GM12878 (cell line): ENCODE results near the gene FNIP1. TPM values are rescaled to one million over a fixed set of nuclear protein-coding genes. Genes with fewer than 3 reads are reported as not detected.

Experiments
- ATAC-seq: fragments of 200-7000 bp; cut with Tn5 transposase; 3 replicates; pipeline ENCODE4 v1.9.1; 2020; ENCODE audit warnings: mild to moderate bottlenecking, moderate library complexity
- BruUV-seq: library from RNA; stranded (reverse); fragments of 400-500 nt; replicated peaks from 2 replicates; lab custom pipeline; 2021; lab: Mats Ljungman, UMichigan
- CTCF ChIA-PET: fragments of 300-600 bp; sonication (Branson Sonifier 250); formaldehyde crosslinking; extraction: SDS; loops from one replicate; lab custom pipeline; 2021; ENCODE audit warnings: inconsistent platforms; lab: Yijun Ruan, JAX
- POLR2A ChIA-PET: fragments of 350-600 bp; formaldehyde crosslinking; extraction: SDS; loops from one replicate; lab custom pipeline; 2021; ENCODE audit warnings: inconsistent platforms; lab: Charles Lee
- RAD21 ChIA-PET: fragments of 300-600 bp; sonication (Branson Sonifier 250); formaldehyde crosslinking; loops from one replicate; lab custom pipeline; 2023; ENCODE audit warnings: antibody characterized with exemption; ENCODE audit not compliant: unreplicated experiment; lab: Charles Lee
- SMC1A ChIA-PET: fragments of 300-600 bp; sonication (Branson Sonifier 250); formaldehyde crosslinking; loops from one replicate; lab custom pipeline; 2023; ENCODE audit not compliant: unreplicated experiment, uncharacterized antibody; lab: Charles Lee
- DNase-seq: peaks from one replicate; pipeline ENCODE4 v3.0.0-alpha.2; 2011; ENCODE audit warnings: low read depth, low spot score
- FAIRE-seq: peaks from 3 replicates; lab custom pipeline; 2011; peaks lifted over from hg19 to GRCh38; lab: Jason Lieb, UNC
- H2AFZ ChIP-seq: 2 replicates; pipeline ENCODE4 v1.6.0; 2011; ENCODE audit warnings: low read depth, low read length, control low read depth; ENCODE audit not compliant: control insufficient read depth
- H3K27ac ChIP-seq: 2 replicates; pipeline ENCODE4 v1.5.1; 2011; ENCODE audit warnings: control low read depth; ENCODE audit not compliant: control insufficient read depth, insufficient read depth
- H3K27me3 ChIP-seq, 2 experiments: replicated peaks in 1 of 2; 2 replicates each; pipeline versions ENCODE4 v1.6.0 to v1.6.1; 2011; ENCODE audit warnings: low read length in 1 of 2; ENCODE audit not compliant: control insufficient read depth in 2 of 2, insufficient read depth in 2 of 2
- H3K36me3 ChIP-seq, 2 experiments: 2 replicates each; pipeline ENCODE4 v1.5.1; 2011; ENCODE audit warnings: low read length in 1 of 2; ENCODE audit not compliant: control insufficient read depth in 2 of 2, insufficient read depth in 2 of 2
- H3K4me1 ChIP-seq: 2 replicates; pipeline ENCODE4 v1.6.1; 2011; ENCODE audit warnings: mild to moderate bottlenecking, low read length, moderate library complexity, mixed read lengths; ENCODE audit not compliant: control insufficient read depth, insufficient read depth
- H3K4me2 ChIP-seq: 2 replicates; pipeline ENCODE4 v1.6.0; 2011; ENCODE audit warnings: control low read depth; ENCODE audit not compliant: control insufficient read depth, insufficient read depth
- H3K4me3 ChIP-seq: fragments of 200-600 bp; sonication (generic); 2 replicates; pipeline ENCODE4 v1.5.1; 2016
- H3K79me2 ChIP-seq: 2 replicates; pipeline ENCODE4 v1.6.0; 2011; ENCODE audit warnings: low read length; ENCODE audit not compliant: control insufficient read depth, insufficient read depth
- H3K9ac ChIP-seq: 2 replicates; pipeline ENCODE4 v1.8.0; 2011; ENCODE audit warnings: low read length, control low read depth, mixed read lengths; ENCODE audit not compliant: control insufficient read depth, insufficient read depth
- H3K9me3 ChIP-seq: replicated peaks from 3 replicates; pipeline ENCODE4 v1.5.1; 2011; ENCODE audit warnings: mild to moderate bottlenecking, low read length; ENCODE audit not compliant: control insufficient read depth, insufficient read depth
- H4K20me1 ChIP-seq: 2 replicates; pipeline ENCODE4 v1.6.0; 2011; ENCODE audit not compliant: control insufficient read depth, insufficient read depth
- BRCA1 ChIP-seq: IDR thresholded peaks from 2 replicates; pipeline ENCODE4 v1.6.1; 2011; ENCODE audit warnings: low read depth, low read length, improper control_type of control experiment
- CUX1 ChIP-seq: IDR thresholded peaks from 2 replicates; pipeline ENCODE4 v1.6.1; 2012; ENCODE audit warnings: improper control_type of control experiment, low read depth, low read length; ENCODE audit not compliant: insufficient replicate concordance
- DPF2 ChIP-seq: fragments of 450-650 bp; IDR thresholded peaks from 2 replicates; pipeline ENCODE4 v1.6.1; 2017; ENCODE audit warnings: mild to moderate bottlenecking
- EED ChIP-seq: sonication (generic); IDR thresholded peaks from 2 replicates; pipeline ENCODE4 v1.6.1; 2016; ENCODE audit warnings: antibody characterized with exemption, low read depth
- NR2C2 ChIP-seq: IDR thresholded peaks from 2 replicates; pipeline ENCODE4 v1.6.1; 2011; ENCODE audit warnings: borderline replicate concordance, low read depth; ENCODE audit not compliant: control insufficient read depth, insufficient read length
- POU2F2 ChIP-seq: IDR thresholded peaks from 3 replicates; pipeline ENCODE4 v1.6.1; 2011; ENCODE audit warnings: low read depth, mild to moderate bottlenecking, low read length, borderline replicate concordance
- RUNX3 ChIP-seq: IDR thresholded peaks from 2 replicates; pipeline ENCODE4 v1.6.1; 2012; ENCODE audit warnings: low read length, inconsistent platforms
- WGBS: methylation state at CpG from one replicate; pipeline ENCODE4 v1.1.6; 2016; ENCODE audit warnings: low lambda C conversion rate; ENCODE audit not compliant: insufficient replicate concordance, insufficient coverage; ENCODE audit errors: missing lambda C conversion rate; 5-methylcytosine and 5-hydroxymethylcytosine counted together
- in situ Hi-C: fragments of 300-500 bp; cut with MboI; formaldehyde crosslinking; loops from 9 replicates; pipeline ENCODE4 v1.14.3; 2018; ENCODE audit warnings: mixed read lengths
- intact Hi-C: fragments of 100-400 bp; cut with micrococcal nuclease; formaldehyde crosslinking; loops from one replicate; pipeline ENCODE4 v1.14.2; 2022; ENCODE audit not compliant: unreplicated experiment
- polyA plus RNA-seq, 11 experiments: library from polyadenylated mRNA; depleted of rRNA in 4 of 11; unstranded in 6 of 11; stranded (reverse) in 5 of 11; fragments of >200 nt; fragmentation: Nextera tagmentation in 4 of 11; fragmentation: Illumina TruSeq in 1 of 11; extraction: Ambion mirVana in 4 of 11; extraction: Trizol in 1 of 11; gene quantifications; 1 replicate in 1 of 11; 2 replicates in 10 of 11; pipeline versions ENCODE4 v1.2.1 to v1.2.3, GENCODE V29; 2011 to 2016; ENCODE audit warnings: inconsistent platforms in 2 of 11, missing spikeins in 2 of 11, low read depth in 1 of 11
- total RNA-seq, 4 experiments: library from RNA; depleted of rRNA in 3 of 4; stranded (reverse); fragments of >200 nt in 3 of 4; fragmentation: Illumina TruSeq in 1 of 4; extraction: Trizol in 1 of 4; gene quantifications; 2 replicates each; pipeline versions ENCODE4 v1.2.1 to v1.2.3, GENCODE V29; 2013 to 2021
- TF ChIP-seq, protein P1 (sequence below): IDR thresholded peaks from 2 replicates; pipeline ENCODE4 v1.6.1; 2012; ENCODE audit warnings: mild to moderate bottlenecking, low read depth, low read length

Gene FNIP1
- total and polyA plus RNA-seq, 10 of the 15 experiments (the other 5 are each of a cell fraction or from before 2014, with no cell fraction given): 4.3 to 18.0 (median 14.0) TPM

DNA sequence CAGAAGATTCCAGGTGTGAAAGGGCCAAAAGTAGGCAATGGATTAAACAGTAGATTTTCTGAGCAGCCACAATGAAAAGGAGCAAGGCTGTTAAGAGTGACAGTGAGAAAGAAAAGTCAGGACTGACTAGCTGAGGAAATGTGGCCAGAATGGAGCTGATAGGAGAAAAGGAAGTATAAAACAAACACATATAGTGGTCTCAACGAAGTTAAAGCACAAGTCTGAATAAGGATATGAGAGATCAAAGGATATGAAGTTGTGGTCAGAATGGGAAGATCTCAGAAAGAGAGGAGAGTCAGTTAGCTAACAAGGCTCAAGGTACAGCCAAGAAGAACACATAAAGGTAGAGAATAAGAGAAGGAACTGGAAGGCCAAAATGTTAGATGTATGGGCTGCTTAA lies 39.9 kb downstream of the FNIP1 start:
- no peak for FAIRE-seq
- ATAC-seq: peak; percentile 24
- H3K36me3 ChIP-seq: no peaks in the 10 kb centered on the region
- no peaks in the 10 kb centered on the region for H3K9me3 ChIP-seq
- SMC1A ChIA-PET: no interaction called here
- H2AFZ ChIP-seq: no peak overlapping the region
- H3K79me2 ChIP-seq: peaks cover 47% of the 10 kb centered on the region
- RAD21 ChIA-PET: no interaction called here
- H3K27ac ChIP-seq: no peak overlapping the region
- H4K20me1 ChIP-seq: 0 out of 2 replicates have a peak, but pooled peaks cover 2% of the 10 kb centered on the region
- CTCF ChIA-PET: interaction anchor here (0.5 to 1.3 kb wide), 2 partner anchors 20 to 517 kb away, joined by 3 read pairs; no protein-coding TSS in a partner anchor
- POLR2A ChIA-PET: interaction anchor here (0.8 to 1.1 kb wide), 2 partner anchors 41 to 47 kb away, joined by 3 read pairs; no protein-coding TSS in a partner anchor
- no TSS peak for BruUV-seq
- H3K4me1 ChIP-seq: peaks cover 19% of the 10 kb centered on the region
- WGBS: 15% methylated on average over 1 of the region's 1 CpG
- H3K27me3 ChIP-seq: no peaks in the 10 kb centered on the region
- no peak for DNase-seq
- no peak overlapping the region for H3K4me2 ChIP-seq
- H3K9ac ChIP-seq: no peak overlapping the region
- in situ Hi-C loops (no loop called here), intact Hi-C loops (no loop called here)
- TF ChIP-seq RUNX3: peak; percentile 38
- TF ChIP-seq NR2C2: no peak
- no peak overlapping the region for H3K4me3 ChIP-seq

GRCh38 chr5:131754363-131754762 lies 42.5 kb downstream of the FNIP1 start:
- intact Hi-C loops: no loop called here
- ATAC-seq (peak; percentile 42), FAIRE-seq (no peak), DNase-seq (no peak)
- H3K9me3 ChIP-seq: no peaks in the 10 kb centered on the region
- H3K4me3 ChIP-seq: no peak overlapping the region
- no peak overlapping the region for H3K9ac ChIP-seq
- H3K4me1 ChIP-seq: peaks cover 19% of the 10 kb centered on the region
- H2AFZ ChIP-seq: no peak overlapping the region
- peaks cover 35% of the 10 kb centered on the region for H3K79me2 ChIP-seq
- H4K20me1 ChIP-seq: 0 out of 2 replicates have a peak, but pooled peaks cover 2% of the 10 kb centered on the region
- in situ Hi-C loops: no loop called here
- ChIA-PET POLR2A (interaction anchor here (0.5 to 0.6 kb wide), 2 partner anchors 55 to 125 kb away, joined by 3 to 4 read pairs; no protein-coding TSS in a partner anchor), SMC1A (interaction anchor here (0.9 to 1.0 kb wide), 2 partner anchors 17 to 40 kb away, joined by 3 read pairs; no protein-coding TSS in a partner anchor), CTCF (interaction anchor here (0.6 to 0.7 kb wide), 2 partner anchors 39 to 252 kb away, joined by 3 to 4 read pairs; no protein-coding TSS in a partner anchor), RAD21 (no interaction called here)
- H3K36me3 ChIP-seq: no peaks in the 10 kb centered on the region
- H3K27ac ChIP-seq: no peak overlapping the region
- H3K4me2 ChIP-seq: no peak overlapping the region
- no TSS peak for BruUV-seq
- no peaks in the 10 kb centered on the region for H3K27me3 ChIP-seq
- 96% methylated on average over 1 of the region's 1 CpG for WGBS
- TF ChIP-seq DPF2: no peak
- no peak for TF ChIP-seq BRCA1
- TF ChIP-seq, protein P1, sequence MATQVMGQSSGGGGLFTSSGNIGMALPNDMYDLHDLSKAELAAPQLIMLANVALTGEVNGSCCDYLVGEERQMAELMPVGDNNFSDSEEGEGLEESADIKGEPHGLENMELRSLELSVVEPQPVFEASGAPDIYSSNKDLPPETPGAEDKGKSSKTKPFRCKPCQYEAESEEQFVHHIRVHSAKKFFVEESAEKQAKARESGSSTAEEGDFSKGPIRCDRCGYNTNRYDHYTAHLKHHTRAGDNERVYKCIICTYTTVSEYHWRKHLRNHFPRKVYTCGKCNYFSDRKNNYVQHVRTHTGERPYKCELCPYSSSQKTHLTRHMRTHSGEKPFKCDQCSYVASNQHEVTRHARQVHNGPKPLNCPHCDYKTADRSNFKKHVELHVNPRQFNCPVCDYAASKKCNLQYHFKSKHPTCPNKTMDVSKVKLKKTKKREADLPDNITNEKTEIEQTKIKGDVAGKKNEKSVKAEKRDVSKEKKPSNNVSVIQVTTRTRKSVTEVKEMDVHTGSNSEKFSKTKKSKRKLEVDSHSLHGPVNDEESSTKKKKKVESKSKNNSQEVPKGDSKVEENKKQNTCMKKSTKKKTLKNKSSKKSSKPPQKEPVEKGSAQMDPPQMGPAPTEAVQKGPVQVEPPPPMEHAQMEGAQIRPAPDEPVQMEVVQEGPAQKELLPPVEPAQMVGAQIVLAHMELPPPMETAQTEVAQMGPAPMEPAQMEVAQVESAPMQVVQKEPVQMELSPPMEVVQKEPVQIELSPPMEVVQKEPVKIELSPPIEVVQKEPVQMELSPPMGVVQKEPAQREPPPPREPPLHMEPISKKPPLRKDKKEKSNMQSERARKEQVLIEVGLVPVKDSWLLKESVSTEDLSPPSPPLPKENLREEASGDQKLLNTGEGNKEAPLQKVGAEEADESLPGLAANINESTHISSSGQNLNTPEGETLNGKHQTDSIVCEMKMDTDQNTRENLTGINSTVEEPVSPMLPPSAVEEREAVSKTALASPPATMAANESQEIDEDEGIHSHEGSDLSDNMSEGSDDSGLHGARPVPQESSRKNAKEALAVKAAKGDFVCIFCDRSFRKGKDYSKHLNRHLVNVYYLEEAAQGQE: no peak
- no peak for TF ChIP-seq POU2F2
- no peak for TF ChIP-seq CUX1
- TF ChIP-seq EED: no peak
